HG02759 (cell line): ENCODE data around the gene PDE7B.

Experiments
- ATAC-seq: cut with Tn5 transposase; IDR thresholded peaks from one replicate; pipeline ENCODE4 v1.9.1; 2021; ENCODE audit warnings: mild to moderate bottlenecking, moderate library complexity; ENCODE audit not compliant: unreplicated experiment

PDE7B gene

GRCh38 chr6:135884136-135884535 lies 32.6 kb downstream of the PDE7B start:
- ATAC-seq: no peak

GRCh38 chr6:135887069-135887468 lies 35.6 kb downstream of the PDE7B start:
- ATAC-seq: no peak

- ATAC-seq: no peak
Measured at GRCh38 chr6:135888818-135889217, 37.3 kb downstream of the PDE7B start.

GRCh38 chr6:135890876-135891275 lies 39.4 kb downstream of the PDE7B start:
- ATAC-seq: no peak

- ATAC-seq: no peak
Measured at GRCh38 chr6:135891710-135892109, 40.2 kb downstream of the PDE7B start.

- ATAC-seq: no peak
Measured at GRCh38 chr6:135895231-135895911, 43.9 kb downstream of the PDE7B start.

GRCh38 chr6:135897087-135897486 lies 45.6 kb downstream of the PDE7B start:
- no peak for ATAC-seq

GRCh38 chr6:135901774-135902524 lies 50.4 kb downstream of the PDE7B start:
- no peak for ATAC-seq

- no peak for ATAC-seq
Measured at GRCh38 chr6:135902756-135903331, 51.3 kb downstream of the PDE7B start.

GRCh38 chr6:135904666-135905065 lies 53.2 kb downstream of the PDE7B start:
- ATAC-seq: no peak

GRCh38 chr6:135905604-135906300 lies 54.3 kb downstream of the PDE7B start:
- ATAC-seq: no peak

GRCh38 chr6:135906542-135906941 lies 55.0 kb downstream of the PDE7B start:
- ATAC-seq: no peak

- no peak for ATAC-seq
Measured at GRCh38 chr6:135906972-135907465, 55.5 kb downstream of the PDE7B start.

GRCh38 chr6:135909737-135910387 lies 58.4 kb downstream of the PDE7B start:
- peak; percentile 80 for ATAC-seq

- ATAC-seq: no peak
Measured at GRCh38 chr6:135910790-135911618, 59.5 kb downstream of the PDE7B start.

- ATAC-seq: no peak
Measured at GRCh38 chr6:135913785-135914184, 62.3 kb downstream of the PDE7B start.

GRCh38 chr6:135919026-135919425 lies 67.5 kb downstream of the PDE7B start:
- ATAC-seq: no peak

GRCh38 chr6:135920689-135921088 lies 69.2 kb downstream of the PDE7B start:
- ATAC-seq: no peak

- ATAC-seq: no peak
Measured at GRCh38 chr6:135921188-135921587, 69.7 kb downstream of the PDE7B start.

GRCh38 chr6:135922174-135922573 lies 70.7 kb downstream of the PDE7B start:
- ATAC-seq: no peak
